ENCODE results near the gene CIB2.

DNA sequence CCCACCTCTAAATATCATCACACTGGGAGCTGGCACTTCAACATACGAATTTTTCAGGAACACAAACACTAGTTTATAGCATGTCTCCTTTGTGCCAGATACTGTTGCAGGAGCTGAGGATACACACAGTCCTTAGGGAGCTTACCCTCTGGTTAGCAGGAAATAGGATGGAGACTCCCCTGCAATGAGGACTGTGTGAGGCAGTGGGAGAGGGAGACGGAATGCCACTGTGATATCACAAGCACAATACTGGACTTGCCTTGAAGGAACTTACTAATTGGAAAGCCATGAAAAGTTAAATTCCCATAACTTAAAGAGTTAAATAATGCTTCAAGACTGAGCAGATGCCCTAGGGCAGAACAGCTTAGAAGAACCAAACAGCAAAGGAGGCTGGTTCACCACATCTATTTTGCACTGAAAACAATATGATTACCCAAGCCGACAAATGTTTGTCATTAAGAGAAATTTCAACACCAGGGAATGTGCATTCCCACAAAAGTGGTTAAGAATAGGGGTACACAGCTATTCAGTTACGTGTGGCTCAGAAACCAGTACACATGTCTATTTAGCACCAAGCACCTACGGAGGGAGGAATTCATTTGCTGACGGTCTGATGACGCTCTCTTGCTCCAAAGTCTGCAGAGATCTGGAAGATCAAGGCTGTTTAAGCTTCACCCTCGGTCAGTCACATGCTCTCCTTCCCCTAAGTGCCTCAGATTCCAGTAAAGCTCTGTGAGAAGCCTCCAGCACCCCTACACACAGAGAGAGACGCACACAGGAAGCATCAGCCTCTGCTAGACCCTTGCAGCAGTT lies 59.0 kb downstream of the CIB2 start:
- TF ChIP-seq, protein P1, sequence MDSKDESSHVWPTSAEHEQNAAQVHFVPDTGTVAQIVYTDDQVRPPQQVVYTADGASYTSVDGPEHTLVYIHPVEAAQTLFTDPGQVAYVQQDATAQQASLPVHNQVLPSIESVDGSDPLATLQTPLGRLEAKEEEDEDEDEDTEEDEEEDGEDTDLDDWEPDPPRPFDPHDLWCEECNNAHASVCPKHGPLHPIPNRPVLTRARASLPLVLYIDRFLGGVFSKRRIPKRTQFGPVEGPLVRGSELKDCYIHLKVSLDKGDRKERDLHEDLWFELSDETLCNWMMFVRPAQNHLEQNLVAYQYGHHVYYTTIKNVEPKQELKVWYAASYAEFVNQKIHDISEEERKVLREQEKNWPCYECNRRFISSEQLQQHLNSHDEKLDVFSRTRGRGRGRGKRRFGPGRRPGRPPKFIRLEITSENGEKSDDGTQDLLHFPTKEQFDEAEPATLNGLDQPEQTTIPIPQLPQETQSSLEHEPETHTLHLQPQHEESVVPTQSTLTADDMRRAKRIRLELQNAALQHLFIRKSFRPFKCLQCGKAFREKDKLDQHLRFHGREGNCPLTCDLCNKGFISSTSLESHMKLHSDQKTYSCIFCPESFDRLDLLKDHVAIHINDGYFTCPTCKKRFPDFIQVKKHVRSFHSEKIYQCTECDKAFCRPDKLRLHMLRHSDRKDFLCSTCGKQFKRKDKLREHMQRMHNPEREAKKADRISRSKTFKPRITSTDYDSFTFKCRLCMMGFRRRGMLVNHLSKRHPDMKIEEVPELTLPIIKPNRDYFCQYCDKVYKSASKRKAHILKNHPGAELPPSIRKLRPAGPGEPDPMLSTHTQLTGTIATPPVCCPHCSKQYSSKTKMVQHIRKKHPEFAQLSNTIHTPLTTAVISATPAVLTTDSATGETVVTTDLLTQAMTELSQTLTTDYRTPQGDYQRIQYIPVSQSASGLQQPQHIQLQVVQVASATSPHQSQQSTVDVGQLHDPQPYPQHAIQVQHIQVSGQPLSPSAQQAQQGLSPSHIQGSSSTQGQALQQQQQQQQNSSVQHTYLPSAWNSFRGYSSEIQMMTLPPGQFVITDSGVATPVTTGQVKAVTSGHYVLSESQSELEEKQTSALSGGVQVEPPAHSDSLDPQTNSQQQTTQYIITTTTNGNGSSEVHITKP (tag by site-specific recombination; IDR thresholded peaks at IDR 0.05), result no peak
- TF ChIP-seq, protein P2, sequence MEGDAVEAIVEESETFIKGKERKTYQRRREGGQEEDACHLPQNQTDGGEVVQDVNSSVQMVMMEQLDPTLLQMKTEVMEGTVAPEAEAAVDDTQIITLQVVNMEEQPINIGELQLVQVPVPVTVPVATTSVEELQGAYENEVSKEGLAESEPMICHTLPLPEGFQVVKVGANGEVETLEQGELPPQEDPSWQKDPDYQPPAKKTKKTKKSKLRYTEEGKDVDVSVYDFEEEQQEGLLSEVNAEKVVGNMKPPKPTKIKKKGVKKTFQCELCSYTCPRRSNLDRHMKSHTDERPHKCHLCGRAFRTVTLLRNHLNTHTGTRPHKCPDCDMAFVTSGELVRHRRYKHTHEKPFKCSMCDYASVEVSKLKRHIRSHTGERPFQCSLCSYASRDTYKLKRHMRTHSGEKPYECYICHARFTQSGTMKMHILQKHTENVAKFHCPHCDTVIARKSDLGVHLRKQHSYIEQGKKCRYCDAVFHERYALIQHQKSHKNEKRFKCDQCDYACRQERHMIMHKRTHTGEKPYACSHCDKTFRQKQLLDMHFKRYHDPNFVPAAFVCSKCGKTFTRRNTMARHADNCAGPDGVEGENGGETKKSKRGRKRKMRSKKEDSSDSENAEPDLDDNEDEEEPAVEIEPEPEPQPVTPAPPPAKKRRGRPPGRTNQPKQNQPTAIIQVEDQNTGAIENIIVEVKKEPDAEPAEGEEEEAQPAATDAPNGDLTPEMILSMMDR (tag by site-specific recombination; IDR thresholded peaks at IDR 0.05), result no peak
- TF ChIP-seq KLF1 (tag by site-specific recombination; IDR thresholded peaks at IDR 0.05) (no peak), ZNF138 (tag by site-specific recombination; IDR thresholded peaks at IDR 0.05; ENCODE audit: borderline replicate concordance) (no peak), ZNF548 (tag by site-specific recombination; IDR thresholded peaks at IDR 0.05) (no peak), ZNF473 (tag by site-specific recombination; IDR thresholded peaks at IDR 0.05) (no peak), ZNF544 (tag by site-specific recombination; IDR thresholded peaks at IDR 0.05) (no peak), YY1 (tag by site-specific recombination; IDR thresholded peaks at IDR 0.05) (no peak), SP2 (tag by site-specific recombination; IDR thresholded peaks at IDR 0.05) (no peak)
- TF ChIP-seq, protein P3, sequence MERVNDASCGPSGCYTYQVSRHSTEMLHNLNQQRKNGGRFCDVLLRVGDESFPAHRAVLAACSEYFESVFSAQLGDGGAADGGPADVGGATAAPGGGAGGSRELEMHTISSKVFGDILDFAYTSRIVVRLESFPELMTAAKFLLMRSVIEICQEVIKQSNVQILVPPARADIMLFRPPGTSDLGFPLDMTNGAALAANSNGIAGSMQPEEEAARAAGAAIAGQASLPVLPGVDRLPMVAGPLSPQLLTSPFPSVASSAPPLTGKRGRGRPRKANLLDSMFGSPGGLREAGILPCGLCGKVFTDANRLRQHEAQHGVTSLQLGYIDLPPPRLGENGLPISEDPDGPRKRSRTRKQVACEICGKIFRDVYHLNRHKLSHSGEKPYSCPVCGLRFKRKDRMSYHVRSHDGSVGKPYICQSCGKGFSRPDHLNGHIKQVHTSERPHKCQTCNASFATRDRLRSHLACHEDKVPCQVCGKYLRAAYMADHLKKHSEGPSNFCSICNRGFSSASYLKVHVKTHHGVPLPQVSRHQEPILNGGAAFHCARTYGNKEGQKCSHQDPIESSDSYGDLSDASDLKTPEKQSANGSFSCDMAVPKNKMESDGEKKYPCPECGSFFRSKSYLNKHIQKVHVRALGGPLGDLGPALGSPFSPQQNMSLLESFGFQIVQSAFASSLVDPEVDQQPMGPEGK (tag by site-specific recombination; IDR thresholded peaks at IDR 0.05), result no peak
- TF ChIP-seq, protein P4, sequence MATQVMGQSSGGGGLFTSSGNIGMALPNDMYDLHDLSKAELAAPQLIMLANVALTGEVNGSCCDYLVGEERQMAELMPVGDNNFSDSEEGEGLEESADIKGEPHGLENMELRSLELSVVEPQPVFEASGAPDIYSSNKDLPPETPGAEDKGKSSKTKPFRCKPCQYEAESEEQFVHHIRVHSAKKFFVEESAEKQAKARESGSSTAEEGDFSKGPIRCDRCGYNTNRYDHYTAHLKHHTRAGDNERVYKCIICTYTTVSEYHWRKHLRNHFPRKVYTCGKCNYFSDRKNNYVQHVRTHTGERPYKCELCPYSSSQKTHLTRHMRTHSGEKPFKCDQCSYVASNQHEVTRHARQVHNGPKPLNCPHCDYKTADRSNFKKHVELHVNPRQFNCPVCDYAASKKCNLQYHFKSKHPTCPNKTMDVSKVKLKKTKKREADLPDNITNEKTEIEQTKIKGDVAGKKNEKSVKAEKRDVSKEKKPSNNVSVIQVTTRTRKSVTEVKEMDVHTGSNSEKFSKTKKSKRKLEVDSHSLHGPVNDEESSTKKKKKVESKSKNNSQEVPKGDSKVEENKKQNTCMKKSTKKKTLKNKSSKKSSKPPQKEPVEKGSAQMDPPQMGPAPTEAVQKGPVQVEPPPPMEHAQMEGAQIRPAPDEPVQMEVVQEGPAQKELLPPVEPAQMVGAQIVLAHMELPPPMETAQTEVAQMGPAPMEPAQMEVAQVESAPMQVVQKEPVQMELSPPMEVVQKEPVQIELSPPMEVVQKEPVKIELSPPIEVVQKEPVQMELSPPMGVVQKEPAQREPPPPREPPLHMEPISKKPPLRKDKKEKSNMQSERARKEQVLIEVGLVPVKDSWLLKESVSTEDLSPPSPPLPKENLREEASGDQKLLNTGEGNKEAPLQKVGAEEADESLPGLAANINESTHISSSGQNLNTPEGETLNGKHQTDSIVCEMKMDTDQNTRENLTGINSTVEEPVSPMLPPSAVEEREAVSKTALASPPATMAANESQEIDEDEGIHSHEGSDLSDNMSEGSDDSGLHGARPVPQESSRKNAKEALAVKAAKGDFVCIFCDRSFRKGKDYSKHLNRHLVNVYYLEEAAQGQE (tag by site-specific recombination; IDR thresholded peaks at IDR 0.05), result no peak
